ACHN (cell line): ENCODE data around the gene CIDEB.
"Not testable (repeated sequence)": the region's sequence is repeated elsewhere in the genome, so short reads cannot be mapped to it uniquely, and the experiment has no call there.

ENCODE experiments used
- DNase-seq: peaks from one replicate; pipeline ENCODE4 v3.0.0-alpha.2; 2015
- in situ Hi-C: cut with HindIII; loops from 2 replicates; pipeline ENCODE4 v1.10.0; 2017; ENCODE audit warnings: low sequenced_read_pairs, low pct_ligation_motif_present, low pct_unique_long_range_greater_than_20kb

Gene CIDEB, protein sequence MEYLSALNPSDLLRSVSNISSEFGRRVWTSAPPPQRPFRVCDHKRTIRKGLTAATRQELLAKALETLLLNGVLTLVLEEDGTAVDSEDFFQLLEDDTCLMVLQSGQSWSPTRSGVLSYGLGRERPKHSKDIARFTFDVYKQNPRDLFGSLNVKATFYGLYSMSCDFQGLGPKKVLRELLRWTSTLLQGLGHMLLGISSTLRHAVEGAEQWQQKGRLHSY

DNA sequence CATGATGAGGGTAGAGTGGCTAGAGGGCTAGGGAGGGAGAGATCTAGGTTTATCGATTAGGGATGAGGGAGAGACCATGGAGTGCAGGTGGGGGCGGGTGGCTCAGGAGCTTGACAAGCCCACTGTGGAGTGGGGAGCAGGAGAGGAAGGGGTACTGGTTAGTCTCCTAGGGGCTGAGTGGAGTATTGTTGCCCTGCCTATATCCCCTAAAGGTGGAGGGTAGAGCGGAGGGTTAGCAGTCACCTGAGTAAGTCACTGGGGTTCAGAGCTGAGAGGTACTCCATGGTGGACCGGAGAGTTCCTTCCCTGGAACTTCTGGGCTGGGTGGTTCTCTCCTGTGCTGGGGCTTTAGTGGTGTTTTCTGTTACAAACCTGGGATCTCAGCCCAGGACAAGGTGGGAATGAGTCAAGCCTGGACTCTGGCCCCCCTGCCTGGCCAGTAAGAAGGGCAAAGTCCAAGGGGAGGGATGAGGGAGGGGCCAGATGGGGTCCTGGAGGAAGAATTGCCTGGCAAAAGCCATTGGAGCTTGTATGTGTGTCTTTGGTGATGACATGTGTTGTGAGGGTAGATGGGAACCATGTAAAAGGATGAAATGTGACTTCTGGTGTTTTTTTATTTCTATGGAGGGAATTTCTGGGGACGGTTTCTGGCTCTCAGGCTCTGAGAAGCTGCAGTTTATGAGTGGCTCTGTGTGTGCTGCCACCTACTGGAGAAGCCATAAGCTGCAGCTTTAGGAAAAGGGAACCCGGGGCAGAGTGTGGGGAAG lies at the start of gene CIDEB:
CIDEB (minus strand) TSS at position 403 of the 767 bp plus-strand sequence; CDS start at position 284, 119 bp downstream.
- in situ Hi-C loops = no loop called here
- DNase-seq = peak; percentile 76

GRCh38 chr14:24356208-24356607 lies 48.4 kb upstream of the CIDEB start:
- in situ Hi-C loops = no loop called here
- DNase-seq = no peak

GRCh38 chr14:24355009-24355408 lies 47.2 kb upstream of the CIDEB start:
- no peak for DNase-seq

GRCh38 chr14:24354482-24354825 lies 46.7 kb upstream of the CIDEB start:
- DNase-seq, in situ Hi-C loops: not testable (repeated sequence)

More at GRCh38 chr14:24355009-24355408, 47.2 kb upstream of the CIDEB start:
- in situ Hi-C loops = no loop called here

DNA sequence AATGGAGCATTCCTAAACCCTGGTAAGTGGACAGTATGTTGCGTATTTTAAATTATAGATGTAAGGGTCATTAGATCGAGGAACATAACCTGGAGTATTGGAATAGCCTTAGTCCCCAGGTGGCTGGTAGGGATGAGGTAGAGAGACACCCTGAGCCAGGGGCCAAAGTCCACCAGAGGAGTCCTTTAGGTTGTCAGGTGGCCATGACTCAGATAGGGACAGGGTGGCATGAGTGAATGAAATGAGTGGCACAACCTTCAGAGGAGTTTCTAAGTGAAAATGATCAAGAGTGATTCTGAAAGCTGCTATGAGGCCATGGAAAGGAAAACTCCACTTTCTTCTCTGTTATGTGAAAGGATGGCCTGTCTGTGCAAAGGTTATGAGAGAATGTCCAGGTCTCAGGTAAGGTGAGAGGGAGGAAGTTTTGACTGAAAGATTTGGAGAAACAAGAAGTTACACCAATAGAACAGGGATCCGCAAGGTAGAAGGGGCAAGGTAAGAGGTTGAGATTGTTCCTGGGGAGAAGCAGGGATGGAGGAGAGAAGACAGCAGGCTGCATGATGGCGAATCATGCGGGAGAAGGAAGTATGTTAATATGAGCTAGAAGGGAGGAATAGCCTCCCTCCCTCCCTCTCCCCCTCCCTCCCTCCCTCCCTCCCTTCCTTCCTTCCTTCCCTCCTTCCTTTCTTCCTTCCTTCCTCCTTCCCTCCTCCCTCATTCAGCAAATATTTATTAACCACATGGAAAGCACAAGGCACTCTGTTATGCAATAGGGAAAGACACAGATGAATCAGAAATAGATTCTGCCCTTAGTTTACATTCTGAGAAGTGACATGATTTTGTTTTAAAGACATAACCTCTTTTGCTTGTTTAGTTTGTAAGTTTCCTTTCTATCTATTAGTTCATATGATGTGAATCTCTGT lies 46.0 kb upstream of the CIDEB start:
- DNase-seq = no peak
- in situ Hi-C loops = no loop called here

DNA sequence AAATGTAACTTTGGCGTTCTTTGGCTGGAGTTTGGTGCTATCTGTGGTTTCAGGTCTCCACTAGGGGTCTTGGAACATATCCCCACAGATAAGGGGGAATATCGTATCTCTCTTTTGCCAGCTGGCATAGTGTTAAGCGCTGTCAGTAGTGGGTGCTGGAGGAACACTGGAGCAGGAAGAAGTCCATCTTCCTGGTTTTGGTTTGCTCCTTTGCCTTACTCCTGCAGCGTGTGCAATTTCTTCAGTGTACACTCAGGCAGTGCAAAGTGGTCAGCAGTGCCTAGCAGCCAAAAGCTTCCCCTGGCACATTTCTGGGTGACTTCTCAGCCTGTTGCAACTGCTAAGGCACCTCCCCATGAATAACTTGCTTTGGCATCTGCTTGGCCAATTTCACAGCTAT lies 43.7 kb upstream of the CIDEB start:
- no peak for DNase-seq
- in situ Hi-C loops = no loop called here

GRCh38 chr14:24349742-24350141 lies 42.0 kb upstream of the CIDEB start:
- no peak for DNase-seq
- in situ Hi-C loops = no loop called here

- in situ Hi-C loops = no loop called here
These were observed 40.4 kb upstream of the CIDEB start for GRCh38 chr14:24348186-24348585.

GRCh38 chr14:24347134-24347533 lies 39.4 kb upstream of the CIDEB start:
- DNase-seq = no peak
- in situ Hi-C loops = no loop called here

More at GRCh38 chr14:24348186-24348585, 40.4 kb upstream of the CIDEB start:
- DNase-seq = no peak

GRCh38 chr14:24343795-24344660 lies 36.3 kb upstream of the CIDEB start:
- no peak for DNase-seq
- in situ Hi-C loops = no loop called here

GRCh38 chr14:24342889-24343288 lies 35.1 kb upstream of the CIDEB start:
- in situ Hi-C loops = no loop called here
- DNase-seq = no peak

DNA sequence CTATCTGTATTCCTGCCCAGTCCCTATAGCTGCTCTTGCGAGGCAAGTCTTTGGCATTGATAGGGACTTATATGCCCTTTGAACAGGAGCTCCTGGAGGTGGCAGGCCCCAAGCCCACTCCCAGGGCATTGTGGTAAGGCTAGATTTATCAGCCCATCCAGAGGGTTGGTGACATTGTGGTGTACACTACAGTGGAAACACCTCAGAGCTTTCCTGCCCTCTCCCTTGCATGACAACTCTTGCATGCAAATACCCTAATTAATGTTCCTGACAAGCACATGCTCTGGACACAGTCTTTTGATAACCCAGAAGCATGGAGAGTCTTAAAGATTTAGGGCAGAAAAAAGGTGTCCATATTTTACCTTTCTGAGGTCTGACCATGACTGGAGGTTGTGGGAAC lies 32.8 kb upstream of the CIDEB start:
- in situ Hi-C loops = no loop called here
- no peak for DNase-seq

DNA sequence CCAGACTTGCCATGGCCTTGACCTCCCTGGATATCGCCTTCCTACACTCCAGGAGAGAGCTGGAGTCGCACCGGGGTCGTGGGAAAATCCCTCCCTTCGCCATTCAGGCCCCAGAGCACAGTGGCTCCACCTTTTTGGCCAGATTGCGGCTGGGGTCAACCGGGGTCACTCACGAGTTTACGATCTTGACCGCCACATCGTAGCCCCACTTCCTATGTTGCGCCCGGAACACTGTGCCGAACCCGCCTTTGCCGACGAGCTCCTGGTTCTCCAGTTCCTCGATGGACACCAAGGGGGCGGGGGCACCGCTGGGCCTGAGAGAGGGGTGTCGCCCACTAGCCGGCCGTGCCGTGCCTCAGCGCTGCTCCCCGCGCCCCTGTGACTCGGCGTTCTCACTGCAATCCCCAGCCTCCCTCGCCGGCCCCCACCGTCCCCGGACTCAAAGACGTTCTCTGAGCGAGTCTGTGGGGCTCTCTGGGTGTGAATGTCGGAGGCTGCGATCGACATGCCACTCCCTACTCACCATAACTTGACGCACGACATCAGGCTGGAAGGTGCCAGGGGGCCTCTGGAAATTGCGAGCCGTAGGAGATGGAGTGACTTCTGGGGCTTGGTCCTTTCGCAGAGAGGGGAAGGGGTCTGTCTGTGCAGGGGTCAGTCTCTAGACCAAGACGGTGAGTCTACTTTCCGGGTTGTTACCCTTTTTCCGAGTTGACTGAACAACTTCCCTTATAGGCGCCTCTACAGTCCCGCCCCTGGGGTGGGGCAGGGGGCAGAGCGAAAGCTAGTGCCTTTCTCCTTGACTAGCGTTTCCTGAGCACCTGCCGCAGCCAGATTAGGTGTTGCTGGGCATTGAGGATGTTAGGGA lies 31.7 kb upstream of the CIDEB start, which contains the start of gene RIPK3:
RIPK3 (minus strand) TSS at position 708 of the 868 bp plus-strand sequence; CDS start at position 543, 165 bp downstream.
- no peak for DNase-seq
- in situ Hi-C loops = no loop called here

GRCh38 chr14:24338843-24339242 lies 31.1 kb upstream of the CIDEB start:
- no peak for DNase-seq
- in situ Hi-C loops = no loop called here

GRCh38 chr14:24337824-24338175 lies 30.0 kb upstream of the CIDEB start:
- no peak for DNase-seq
- in situ Hi-C loops = no loop called here

DNA sequence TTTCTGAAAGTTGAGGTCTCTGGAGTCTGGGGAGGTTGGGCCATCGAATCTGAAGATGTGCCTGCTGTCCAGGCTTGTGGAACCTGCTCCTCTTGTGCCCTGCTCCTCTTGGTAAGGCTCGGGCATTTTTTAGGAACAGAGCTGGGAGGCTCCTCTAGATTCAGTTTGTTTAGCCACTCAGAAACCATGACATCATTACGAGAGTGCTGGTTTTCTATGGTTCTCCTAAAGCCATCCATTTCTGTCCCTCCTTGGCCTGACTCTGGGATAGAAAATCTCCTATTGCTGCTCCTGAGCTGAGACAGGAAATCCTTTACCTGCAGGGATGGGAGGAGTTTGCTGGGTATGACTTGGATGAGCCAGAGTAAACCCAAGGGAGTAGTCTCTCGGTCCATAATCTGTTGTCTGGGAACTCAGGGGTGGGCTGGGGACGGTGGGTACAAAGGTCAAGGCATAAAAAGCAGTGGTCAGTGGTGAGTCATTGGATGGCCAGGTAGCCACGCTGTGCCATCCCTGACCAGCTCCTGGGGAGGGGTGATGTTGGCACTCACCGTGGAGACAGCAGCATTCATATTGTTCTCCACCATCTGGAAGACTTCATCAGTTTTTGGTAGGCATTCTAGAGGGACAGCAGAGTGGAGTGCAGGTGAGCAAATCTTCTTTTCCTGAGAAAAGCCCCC lies 29.5 kb upstream of the CIDEB start:
- in situ Hi-C loops = no loop called here
- DNase-seq = no peak
